Esophagus mucosa (tissue), 1 donor: ENCODE results near the gene CTTNBP2. TPM values are rescaled to one million over a fixed set of nuclear protein-coding genes. Genes with fewer than 3 reads are reported as not detected.

Experiments used
- ATAC-seq: fragments of 200-7000 bp; cut with Tn5 transposase; one replicate; pipeline ENCODE4 v1.9.1; 2020
- total RNA-seq: library from RNA; stranded (reverse); gene quantifications from one replicate; pipeline ENCODE4 v1.2.4, GENCODE V29; 2023
- donor health status: DM: yes; HTN: yes; CAD: no.

CTTNBP2 gene
- total RNA-seq, 1 donor from 2014 or later, result 16.9 TPM

GRCh38 chr7:117816727-117817126, 56.5 kb downstream of the CTTNBP2 start:
- no peak for ATAC-seq

- no peak for ATAC-seq
These were observed 61.5 kb downstream of the CTTNBP2 start for GRCh38 chr7:117811696-117812095.

GRCh38 chr7:117810642-117811512, 62.4 kb downstream of the CTTNBP2 start:
- ATAC-seq, result no peak

- no peak for ATAC-seq
These were observed 63.3 kb downstream of the CTTNBP2 start for GRCh38 chr7:117809958-117810357.

GRCh38 chr7:117808910-117809705, 64.1 kb downstream of the CTTNBP2 start:
- no peak for ATAC-seq

GRCh38 chr7:117808341-117808757, 64.9 kb downstream of the CTTNBP2 start:
- peak; percentile 61 for ATAC-seq

- ATAC-seq, result no peak
These were observed 65.6 kb downstream of the CTTNBP2 start for GRCh38 chr7:117807676-117808075.

- ATAC-seq, result no peak
These were observed 67.2 kb downstream of the CTTNBP2 start for GRCh38 chr7:117806011-117806410.

GRCh38 chr7:117805241-117805640, 68.0 kb downstream of the CTTNBP2 start:
- no peak for ATAC-seq

- ATAC-seq, result no peak
These were observed 69.8 kb downstream of the CTTNBP2 start for GRCh38 chr7:117803476-117803875.

- no peak for ATAC-seq
These were observed 70.6 kb downstream of the CTTNBP2 start for GRCh38 chr7:117802660-117803059.

- ATAC-seq, result no peak
These were observed 72.4 kb downstream of the CTTNBP2 start for GRCh38 chr7:117800841-117801240.

- ATAC-seq, result no peak
These were observed 72.8 kb downstream of the CTTNBP2 start for GRCh38 chr7:117800406-117800805.

GRCh38 chr7:117796889-117797288, 76.4 kb downstream of the CTTNBP2 start:
- no peak for ATAC-seq

- no peak for ATAC-seq
These were observed 79.3 kb downstream of the CTTNBP2 start for GRCh38 chr7:117793976-117794375.

- peak; percentile 38 for ATAC-seq
These were observed 79.7 kb downstream of the CTTNBP2 start for GRCh38 chr7:117793521-117793920.

GRCh38 chr7:117791877-117792780, 81.1 kb downstream of the CTTNBP2 start:
- no peak for ATAC-seq

- no peak for ATAC-seq
These were observed 82.5 kb downstream of the CTTNBP2 start for GRCh38 chr7:117790731-117791130.

- ATAC-seq, result no peak
These were observed 83.0 kb downstream of the CTTNBP2 start for GRCh38 chr7:117790251-117790650.

GRCh38 chr7:117785431-117785830, 87.8 kb downstream of the CTTNBP2 start:
- no peak for ATAC-seq

GRCh38 chr7:117784315-117784714, 88.9 kb downstream of the CTTNBP2 start:
- ATAC-seq, result no peak

GRCh38 chr7:117782761-117783160, 90.5 kb downstream of the CTTNBP2 start:
- no peak for ATAC-seq

- no peak for ATAC-seq
These were observed 91.5 kb downstream of the CTTNBP2 start for GRCh38 chr7:117781707-117782106.
